ENCODE data around the gene LTBP1. TPM values are rescaled to one million over a fixed set of nuclear protein-coding genes. Genes with fewer than 3 reads are reported as not detected.
"Not testable (repeated sequence)": the region's sequence is repeated elsewhere in the genome, so short reads cannot be mapped to it uniquely, and the experiment has no call there.

The LTBP1 gene
- total and polyA plus RNA-seq, 11 donors, result 23.5 to 150 (median 102) TPM

GRCh38 chr2:33365264-33365970, 418.7 kb downstream of the LTBP1 start:
- H3K36me3 ChIP-seq, result peaks cover 0 to 96% (median 10%) of the 10 kb centered on the region in 9 donors
- H3K27ac ChIP-seq, result peak overlapping the region in 8 of 12 donors; percentile 0 to 66 (median 25)
- DNase-seq (no peak), ATAC-seq (peak in 2 of 4 donors; percentile 38 to 47)
- 64 to 77% (median 68%) methylated on average over 9 of the region's 9 CpGs for WGBS, 4 donors
- H3K27me3 ChIP-seq, result no peaks in the 10 kb centered on the region
- intact Hi-C loops (cut with DNase I), result loop anchor here in 1 of 10 donors (10.0 kb wide), 1 partner anchor 591 kb away; no protein-coding TSS in a partner anchor
- H3K4me3 ChIP-seq, result no peak overlapping the region
- H3K4me1 ChIP-seq, result peaks cover 0 to 24% (median 2%) of the 10 kb centered on the region in 12 donors
- H3K9me3 ChIP-seq, result no peaks in the 10 kb centered on the region
- no peak for TF ChIP-seq POLR2A (IDR thresholded peaks at IDR 0.05)
- TF ChIP-seq, protein P1, sequence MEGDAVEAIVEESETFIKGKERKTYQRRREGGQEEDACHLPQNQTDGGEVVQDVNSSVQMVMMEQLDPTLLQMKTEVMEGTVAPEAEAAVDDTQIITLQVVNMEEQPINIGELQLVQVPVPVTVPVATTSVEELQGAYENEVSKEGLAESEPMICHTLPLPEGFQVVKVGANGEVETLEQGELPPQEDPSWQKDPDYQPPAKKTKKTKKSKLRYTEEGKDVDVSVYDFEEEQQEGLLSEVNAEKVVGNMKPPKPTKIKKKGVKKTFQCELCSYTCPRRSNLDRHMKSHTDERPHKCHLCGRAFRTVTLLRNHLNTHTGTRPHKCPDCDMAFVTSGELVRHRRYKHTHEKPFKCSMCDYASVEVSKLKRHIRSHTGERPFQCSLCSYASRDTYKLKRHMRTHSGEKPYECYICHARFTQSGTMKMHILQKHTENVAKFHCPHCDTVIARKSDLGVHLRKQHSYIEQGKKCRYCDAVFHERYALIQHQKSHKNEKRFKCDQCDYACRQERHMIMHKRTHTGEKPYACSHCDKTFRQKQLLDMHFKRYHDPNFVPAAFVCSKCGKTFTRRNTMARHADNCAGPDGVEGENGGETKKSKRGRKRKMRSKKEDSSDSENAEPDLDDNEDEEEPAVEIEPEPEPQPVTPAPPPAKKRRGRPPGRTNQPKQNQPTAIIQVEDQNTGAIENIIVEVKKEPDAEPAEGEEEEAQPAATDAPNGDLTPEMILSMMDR (IDR thresholded peaks at IDR 0.05), result no peak

DNA sequence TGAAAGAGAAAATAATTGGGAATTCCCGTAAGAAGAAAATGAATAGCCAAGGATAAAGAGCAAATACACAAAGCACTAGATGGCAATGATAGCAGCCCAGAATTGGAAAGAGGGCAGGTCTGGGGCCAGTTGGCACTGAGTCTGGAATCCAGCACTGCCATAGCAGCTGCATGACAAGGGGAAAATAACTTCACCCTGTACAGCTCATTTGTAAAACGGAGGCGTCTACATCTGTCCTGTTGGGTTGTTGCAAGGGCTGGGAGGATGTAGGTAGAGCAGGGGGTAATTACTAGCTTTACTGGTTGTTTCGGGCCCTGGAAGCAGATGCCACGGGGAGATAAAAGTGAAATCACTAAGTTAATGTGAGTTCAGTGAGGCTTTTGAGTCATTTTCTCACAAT, 419.7 kb downstream of the LTBP1 start:
- H3K4me1 ChIP-seq, result peaks cover 0 to 17% (median 2%) of the 10 kb centered on the region in 12 donors
- no peak overlapping the region for H3K4me3 ChIP-seq
- 52 to 61% (median 55%) methylated on average over 5 of the region's 5 CpGs for WGBS, 4 donors
- DNase-seq, result peak; percentile 41 to 68 (median 61)
- ATAC-seq, result peak; percentile 87 to 96 (median 92)
- H3K9me3 ChIP-seq, result no peaks in the 10 kb centered on the region
- no peak for TF ChIP-seq POLR2A (IDR thresholded peaks at IDR 0.05)
- TF ChIP-seq, protein P1 (IDR thresholded peaks at IDR 0.05), result no peak
- no peaks in the 10 kb centered on the region for H3K27me3 ChIP-seq
- intact Hi-C loops (cut with DNase I), result loop anchor here in 1 of 10 donors (10.0 kb wide), 1 partner anchor 592 kb away; no protein-coding TSS in a partner anchor
- peaks cover 0 to 94% (median 10%) of the 10 kb centered on the region in 9 donors for H3K36me3 ChIP-seq
- peak overlapping the region in 10 of 12 donors; percentile 14 to 66 (median 34) for H3K27ac ChIP-seq

DNA sequence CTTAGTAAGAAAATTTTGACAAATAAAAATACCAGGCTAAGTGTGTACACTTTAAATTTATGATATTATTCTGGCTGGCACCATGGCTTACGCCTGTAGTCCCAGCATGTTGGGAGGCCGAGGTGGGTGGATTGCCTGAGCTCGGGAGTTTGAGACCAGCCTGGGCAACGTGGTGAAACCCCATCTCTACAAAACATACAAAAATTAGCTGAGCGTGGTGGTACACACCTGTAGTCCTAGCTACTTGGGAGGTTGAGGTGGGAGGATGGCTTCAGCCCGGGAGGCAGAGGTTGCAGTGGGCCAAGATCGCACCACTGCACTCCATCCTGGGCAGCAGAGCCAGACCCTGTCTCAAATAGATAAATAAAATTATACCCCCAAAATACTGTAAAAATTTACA, 421.8 kb downstream of the LTBP1 start:
- WGBS, 4 donors, result 97 to 99% (median 98%) methylated on average over 7 of the region's 7 CpGs
- H3K27ac ChIP-seq, ATAC-seq, DNase-seq, H3K9me3 ChIP-seq, H3K4me3 ChIP-seq, H3K27me3 ChIP-seq: not testable (repeated sequence)
- Histone ChIP-seq H3K36me3 (peaks cover 0 to 77% (median 6%) of the 10 kb centered on the region in 9 donors), H3K4me1 (peaks cover 0 to 13% (median 4%) of the 10 kb centered on the region in 12 donors)
- intact Hi-C loops (cut with DNase I), result loop anchor here in 1 of 10 donors (10.0 kb wide), 1 partner anchor 594 kb away; no protein-coding TSS in a partner anchor

DNA sequence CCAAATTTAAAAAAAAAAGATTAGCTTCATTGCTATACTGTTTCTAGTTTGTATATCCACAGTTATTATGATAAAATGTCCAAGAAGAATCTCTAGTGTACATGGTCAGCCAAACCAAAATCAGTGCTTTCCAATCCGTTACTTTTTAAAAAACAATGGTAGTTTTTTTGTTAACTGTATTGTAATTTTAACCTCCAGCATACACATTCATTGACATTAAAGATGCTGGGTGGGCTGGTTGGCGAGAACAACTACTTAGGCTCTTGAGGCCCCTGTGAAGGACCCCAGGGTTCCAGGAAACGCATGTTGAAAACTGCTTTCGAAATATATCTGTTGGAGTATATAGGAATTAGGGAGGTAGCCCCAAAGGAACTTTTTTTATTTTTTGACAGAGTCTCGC, 422.4 kb downstream of the LTBP1 start:
- Histone ChIP-seq H3K4me1 (peaks cover 0 to 13% (median 4%) of the 10 kb centered on the region in 12 donors), H3K36me3 (peaks cover 0 to 71% (median 3%) of the 10 kb centered on the region in 9 donors), H3K4me3 (no peak overlapping the region), H3K27ac (no peak overlapping the region), H3K27me3 (no peaks in the 10 kb centered on the region), H3K9me3 (no peaks in the 10 kb centered on the region)
- intact Hi-C loops (cut with DNase I), result loop anchor here in 1 of 10 donors (10.0 kb wide), 1 partner anchor 594 kb away; no protein-coding TSS in a partner anchor
- no peak for DNase-seq
- WGBS, 4 donors, result 92 to 95% (median 95%) methylated on average over 5 of the region's 5 CpGs
- no peak for ATAC-seq
- TF ChIP-seq POLR2A (IDR thresholded peaks at IDR 0.05), result no peak
- TF ChIP-seq, protein P1 (IDR thresholded peaks at IDR 0.05), result no peak
